KMS-11 (cell line): ENCODE measurements around the gene EML4.

Source experiments
- H2AFZ ChIP-seq: fragments of 200-600 bp; sonication (generic); 2 replicates; pipeline ENCODE4 v1.6.1; 2016; ENCODE audit warnings: antibody characterized with exemption, mixed run types, low read depth
- H3K27ac ChIP-seq: fragments of 200-600 bp; sonication (generic); 2 replicates; pipeline ENCODE4 v1.6.1; 2016; ENCODE audit warnings: mild to moderate bottlenecking, mixed run types
- H3K27me3 ChIP-seq: fragments of 200-600 bp; sonication (generic); 2 replicates; pipeline ENCODE4 v1.6.1; 2017; ENCODE audit warnings: mild to moderate bottlenecking, low read depth, mixed run types, moderate library complexity; ENCODE audit not compliant: insufficient read depth
- H3K36me3 ChIP-seq: fragments of 200-600 bp; sonication (generic); 2 replicates; pipeline ENCODE4 v1.6.1; 2017; ENCODE audit warnings: mild to moderate bottlenecking, mixed run types; ENCODE audit not compliant: insufficient read depth
- H3K4me1 ChIP-seq: fragments of 200-600 bp; sonication (generic); 2 replicates; pipeline ENCODE4 v1.6.1; 2016; ENCODE audit warnings: mild to moderate bottlenecking, low read depth, mixed run types; ENCODE audit not compliant: poor library complexity, severe bottlenecking
- H3K4me2 ChIP-seq: fragments of 200-600 bp; sonication (generic); 2 replicates; pipeline ENCODE4 v1.7.0; 2016; ENCODE audit warnings: mild to moderate bottlenecking, mixed run types
- H3K4me3 ChIP-seq: fragments of 200-600 bp; sonication (generic); IDR thresholded peaks from 2 replicates; pipeline ENCODE4 v1.6.1; 2017; ENCODE audit warnings: low read depth, low read length, mixed read lengths; ENCODE audit not compliant: insufficient read depth
- H3K79me2 ChIP-seq: fragments of 200-600 bp; sonication (generic); 2 replicates; pipeline ENCODE4 v1.6.1; 2016; ENCODE audit warnings: low read depth, mixed run types; ENCODE audit not compliant: insufficient read depth
- H3K9ac ChIP-seq: fragments of 200-600 bp; sonication (generic); 2 replicates; pipeline ENCODE4 v1.6.1; 2016; ENCODE audit warnings: mild to moderate bottlenecking, mixed run types
- H4K20me1 ChIP-seq: fragments of 200-600 bp; sonication (generic); 2 replicates; pipeline ENCODE4 v1.6.1; 2016; ENCODE audit warnings: mild to moderate bottlenecking, mixed run types; ENCODE audit not compliant: insufficient read depth
- CTCF ChIP-seq: fragments of 200-600 bp; sonication (generic); conservative IDR thresholded peaks from 2 replicates; pipeline ENCODE4 v1.6.1; 2017; ENCODE audit warnings: low read depth, mild to moderate bottlenecking, antibody characterized with exemption, low read length, moderate library complexity, mixed read lengths

EML4 gene

GRCh38 chr2:42328923-42329322 is 159.8 kb downstream of the EML4 start:
- no peaks in the 10 kb centered on the region for H3K27me3 ChIP-seq
- H4K20me1 ChIP-seq, result no peaks in the 10 kb centered on the region
- H3K4me3 ChIP-seq, result no peak overlapping the region
- H3K27ac ChIP-seq, result no peak overlapping the region
- peaks cover 14% of the 10 kb centered on the region; the same call in 1 of the 2 replicates for H3K36me3 ChIP-seq
- H3K4me1 ChIP-seq, result peaks cover 16% of the 10 kb centered on the region
- TF ChIP-seq CTCF, result no peak
- H3K9ac ChIP-seq, result no peak overlapping the region
- no peak overlapping the region for H2AFZ ChIP-seq
- no peaks in the 10 kb centered on the region for H3K79me2 ChIP-seq
- no peak overlapping the region for H3K4me2 ChIP-seq

GRCh38 chr2:42329736-42330135 is 160.6 kb downstream of the EML4 start:
- H3K4me2 ChIP-seq, result no peak overlapping the region
- H3K27ac ChIP-seq, result no peak overlapping the region
- peaks cover 16% of the 10 kb centered on the region for H3K4me1 ChIP-seq
- TF ChIP-seq CTCF, result no peak
- H3K27me3 ChIP-seq, result no peaks in the 10 kb centered on the region
- H3K4me3 ChIP-seq, result no peak overlapping the region
- no peak overlapping the region for H2AFZ ChIP-seq
- no peak overlapping the region for H3K9ac ChIP-seq
- peaks cover 17% of the 10 kb centered on the region; the same call in 1 of the 2 replicates for H3K36me3 ChIP-seq
- no peaks in the 10 kb centered on the region for H3K79me2 ChIP-seq
- H4K20me1 ChIP-seq, result no peaks in the 10 kb centered on the region

GRCh38 chr2:42331569-42332284 is 162.6 kb downstream of the EML4 start:
- Histone ChIP-seq H3K27ac (no peak overlapping the region), H3K4me3 (no peak overlapping the region), H3K27me3 (no peaks in the 10 kb centered on the region), H3K9ac (no peak overlapping the region), H3K79me2 (no peaks in the 10 kb centered on the region), H2AFZ (no peak overlapping the region), H3K4me1 (peaks cover 8% of the 10 kb centered on the region), H4K20me1 (no peaks in the 10 kb centered on the region), H3K4me2 (no peak overlapping the region), H3K36me3 (peaks cover 6% of the 10 kb centered on the region; the same call in 1 of the 2 replicates)
- TF ChIP-seq CTCF, result no peak

GRCh38 chr2:42332575-42332974 is 163.4 kb downstream of the EML4 start:
- no peaks in the 10 kb centered on the region for H4K20me1 ChIP-seq
- H2AFZ ChIP-seq, result no peak overlapping the region
- H3K4me3 ChIP-seq, result no peak overlapping the region
- no peak overlapping the region for H3K4me2 ChIP-seq
- H3K27me3 ChIP-seq, result no peaks in the 10 kb centered on the region
- TF ChIP-seq CTCF, result no peak
- H3K36me3 ChIP-seq, result peaks cover 6% of the 10 kb centered on the region; the same call in 1 of the 2 replicates
- H3K27ac ChIP-seq, result no peak overlapping the region
- no peaks in the 10 kb centered on the region for H3K79me2 ChIP-seq
- H3K4me1 ChIP-seq, result no peaks in the 10 kb centered on the region
- no peak overlapping the region for H3K9ac ChIP-seq
